Liver (tissue), 9 donors: ENCODE results near the gene MRC2. TPM values are rescaled to one million over a fixed set of nuclear protein-coding genes. Genes with fewer than 3 reads are reported as not detected.

ENCODE experiments used
- DNase-seq: peaks from one replicate; pipeline ENCODE4 v3.0.0-alpha.2; 2017; ENCODE audit warnings: low spot score
- H3K27ac ChIP-seq, 2 donors: one replicate each; pipeline ENCODE4 v1.7.0; 2013; ENCODE audit warnings: inconsistent platforms in 2 of 2, low read length in 2 of 2, control low read depth in 1 of 2, low read depth in 1 of 2, mild to moderate bottlenecking in 1 of 2
- H3K27me3 ChIP-seq, 4 donors: one replicate each; pipeline versions ENCODE4 v1.6.1 to v1.7.0; 2013; ENCODE audit warnings: low read length in 3 of 4, inconsistent platforms in 1 of 4, mild to moderate bottlenecking in 1 of 4, moderate library complexity in 1 of 4; ENCODE audit not compliant: control insufficient read depth in 4 of 4, insufficient read depth in 4 of 4
- H3K36me3 ChIP-seq, 4 donors: one replicate each; pipeline versions ENCODE4 v1.6.1 to v1.7.0; 2013; ENCODE audit warnings: low read length in 3 of 4, mild to moderate bottlenecking in 3 of 4, low read depth in 1 of 4, moderate library complexity in 1 of 4; ENCODE audit not compliant: control insufficient read depth in 4 of 4, insufficient read depth in 3 of 4
- H3K4me1 ChIP-seq, 4 donors: one replicate each; pipeline versions ENCODE4 v1.6.1 to v1.7.0; 2013; ENCODE audit warnings: low read length in 3 of 4, mild to moderate bottlenecking in 3 of 4, moderate library complexity in 1 of 4; ENCODE audit not compliant: control insufficient read depth in 4 of 4, insufficient read depth in 4 of 4
- H3K4me3 ChIP-seq, 3 donors: one replicate each; pipeline versions ENCODE4 v1.6.1 to v1.7.0; 2013; ENCODE audit warnings: low read length in 3 of 3, control low read depth in 1 of 3, low read depth in 1 of 3, mild to moderate bottlenecking in 1 of 3
- H3K9ac ChIP-seq, 2 donors: one replicate each; pipeline ENCODE4 v1.7.0; 2013; ENCODE audit warnings: low read length in 2 of 2, mild to moderate bottlenecking in 2 of 2, moderate library complexity in 2 of 2, control low read depth in 1 of 2, low read depth in 1 of 2
- H3K9me3 ChIP-seq, 4 donors: one replicate each; pipeline versions ENCODE4 v1.6.1 to v1.7.0; 2013; ENCODE audit warnings: low read length in 3 of 4; ENCODE audit not compliant: control insufficient read depth in 4 of 4
- EGR1 ChIP-seq, 2 donors: IDR thresholded peaks; 2 replicates each; pipeline ENCODE4 v1.6.1; 2016 to 2018; ENCODE audit warnings: antibody characterized with exemption in 2 of 2, low read depth in 2 of 2
- FOXA1 ChIP-seq: IDR thresholded peaks from 2 replicates; pipeline ENCODE4 v1.6.1; 2016; ENCODE audit warnings: antibody characterized with exemption
- FOXA2 ChIP-seq: IDR thresholded peaks from 2 replicates; pipeline ENCODE4 v1.6.1; 2016; ENCODE audit warnings: antibody characterized with exemption
- JUND ChIP-seq, 2 donors: IDR thresholded peaks; 2 replicates each; pipeline ENCODE4 v1.6.1; 2016; ENCODE audit warnings: antibody characterized with exemption in 2 of 2
- NR2F2 ChIP-seq: IDR thresholded peaks from 2 replicates; pipeline ENCODE4 v1.6.1; 2016; ENCODE audit warnings: antibody characterized with exemption
- RXRA ChIP-seq, 2 donors: IDR thresholded peaks; 2 replicates each; pipeline ENCODE4 v1.6.1; 2017 to 2018; ENCODE audit warnings: antibody characterized with exemption in 2 of 2, mild to moderate bottlenecking in 1 of 2
- SP1 ChIP-seq: IDR thresholded peaks from 2 replicates; pipeline ENCODE4 v1.6.1; 2018; ENCODE audit warnings: antibody characterized with exemption, mild to moderate bottlenecking
- TAF1 ChIP-seq: conservative IDR thresholded peaks from 2 replicates; pipeline ENCODE4 v1.6.1; 2016; ENCODE audit warnings: antibody characterized with exemption, mild to moderate bottlenecking
- YY1 ChIP-seq: IDR thresholded peaks from 2 replicates; pipeline ENCODE4 v1.6.1; 2016; ENCODE audit warnings: antibody characterized with exemption, mild to moderate bottlenecking
- WGBS: extraction: QIAGEN DNeasy Blood & Tissue Kit; methylation state at CpG from one replicate; pipeline ENCODE4 v1.1.7; 2013; 5-methylcytosine and 5-hydroxymethylcytosine counted together
- polyA plus RNA-seq, 2 donors: library from polyadenylated mRNA; stranded (reverse) in 1 of 2; unstranded in 1 of 2; fragments of 200-250 nt in 1 of 2; fragments of >200 nt in 1 of 2; fragmentation: Nextera tagmentation in 1 of 2; extraction: Ambion mirVana in 1 of 2; gene quantifications; one replicate each; pipeline versions ENCODE4 v1.2.1 to v1.2.3, GENCODE V29; 2013 to 2015
- total RNA-seq, 2 donors: library from RNA; depleted of rRNA; stranded (reverse); fragments of >200 nt; gene quantifications; one replicate each; pipeline ENCODE4 v1.2.3, GENCODE V29; 2014
- TF ChIP-seq, protein P1 (sequence below): IDR thresholded peaks from 2 replicates; pipeline ENCODE4 v1.6.1; 2016; ENCODE audit warnings: antibody characterized with exemption, mild to moderate bottlenecking
- TF ChIP-seq, protein P2 (sequence below): IDR thresholded peaks from 2 replicates; pipeline ENCODE4 v1.6.1; 2016; ENCODE audit warnings: antibody characterized with exemption
- TF ChIP-seq, protein P3 (sequence below): fragments of 150-350 bp; IDR thresholded peaks from 2 replicates; pipeline ENCODE4 v1.5.1; 2017; ENCODE audit warnings: improper control_type of control experiment, low read depth, low read length; ENCODE audit not compliant: missing input control
- TF ChIP-seq, protein P4 (sequence below): IDR thresholded peaks from 2 replicates; pipeline ENCODE4 v1.6.1; 2016; ENCODE audit warnings: antibody characterized with exemption
- donor health status: healthy.
- donor health status: healthy.
- donor health status: healthy.
- donor health status: healthy.
- donor health status: healthy.

Gene MRC2
- total and polyA plus RNA-seq, 4 donors = 0.49 to 81.1 (median 2.8) TPM

DNA sequence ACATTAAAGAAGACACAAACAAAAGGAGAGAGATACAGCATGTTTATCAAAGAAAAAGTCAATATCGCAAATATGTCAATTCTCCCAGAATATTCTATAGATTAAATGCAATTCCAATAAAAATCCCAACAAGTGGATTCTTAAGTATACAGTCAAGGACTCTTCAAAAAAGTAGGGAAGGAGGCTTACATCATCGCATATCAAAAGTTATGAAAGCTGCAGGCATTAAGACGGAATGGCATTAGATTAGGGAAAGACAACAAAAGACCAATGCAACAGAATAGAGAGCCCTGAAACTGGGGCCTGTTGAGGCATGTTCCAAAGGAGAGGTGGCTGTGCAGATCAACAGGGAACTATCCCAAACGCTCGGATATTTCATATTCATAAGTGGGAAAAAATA lies 104.7 kb downstream of the MRC2 start:
- no peak for DNase-seq
- Histone ChIP-seq H3K4me1 (no peaks in the 10 kb centered on the region), H3K27ac (no peak overlapping the region), H3K4me3 (no peak overlapping the region), H3K27me3 (no peaks in the 10 kb centered on the region), H3K9me3 (no peaks in the 10 kb centered on the region), H3K36me3 (no peaks in the 10 kb centered on the region), H3K9ac (no peak overlapping the region)
- 86% methylated on average over 5 of the region's 5 CpGs for WGBS
- no peak for TF ChIP-seq FOXA1

DNA sequence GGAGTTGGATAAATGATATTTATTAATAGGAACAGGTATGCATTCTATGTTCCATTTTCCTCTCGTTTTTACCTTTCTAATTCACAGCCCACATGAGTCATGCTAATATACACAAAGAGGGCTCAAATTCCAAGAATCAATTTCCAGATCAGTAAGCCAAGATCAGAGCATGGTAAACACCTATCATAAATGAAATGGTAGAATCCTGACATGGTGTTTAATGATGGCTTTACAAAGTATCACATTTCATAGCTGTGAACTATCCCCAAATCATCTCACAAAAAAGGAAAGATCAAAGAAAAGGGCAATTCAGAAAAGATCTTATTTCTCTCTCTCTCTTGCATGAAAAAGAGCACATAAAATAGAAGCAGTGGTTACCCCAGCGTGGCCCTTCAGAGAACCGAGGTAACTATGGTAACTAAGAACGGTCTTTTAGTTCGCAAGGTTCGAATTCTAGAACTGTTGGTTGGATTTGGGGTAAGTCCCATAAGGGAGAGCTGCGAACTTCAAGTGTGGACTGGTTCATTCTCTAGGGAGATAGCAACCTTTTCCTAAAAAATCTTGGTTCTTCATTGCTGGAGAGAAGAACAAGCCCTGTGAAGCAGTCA lies 107.7 kb downstream of the MRC2 start:
- no peaks in the 10 kb centered on the region for H3K4me1 ChIP-seq
- H3K36me3 ChIP-seq = no peaks in the 10 kb centered on the region
- H3K4me3 ChIP-seq = no peak overlapping the region
- H3K9ac ChIP-seq = no peak overlapping the region
- no peak for DNase-seq
- TF ChIP-seq RXRA (IDR thresholded peaks at IDR 0.05) (no peak), FOXA2 (no peak)
- H3K27me3 ChIP-seq = no peaks in the 10 kb centered on the region
- no peak overlapping the region for H3K27ac ChIP-seq
- 71% methylated on average over 7 of the region's 7 CpGs for WGBS
- H3K9me3 ChIP-seq = no peaks in the 10 kb centered on the region

DNA sequence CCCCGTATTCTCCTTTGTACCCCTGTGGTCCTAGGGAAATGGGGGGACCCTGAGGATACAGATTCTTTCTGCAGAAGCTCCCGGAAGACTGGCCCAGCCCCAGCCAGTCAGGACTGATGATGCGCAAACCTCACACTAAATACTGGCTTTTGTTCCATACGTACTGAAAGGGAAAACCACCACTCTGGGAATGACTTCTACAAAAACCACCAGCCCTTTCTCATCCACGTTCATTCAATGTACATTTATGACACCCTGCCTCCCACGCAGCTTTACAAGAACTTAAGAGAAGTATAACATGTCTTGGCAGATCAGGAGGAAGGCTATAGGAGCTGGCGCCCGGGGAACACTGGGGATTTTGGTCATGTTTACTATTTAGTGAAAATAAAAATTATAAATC lies 110.0 kb downstream of the MRC2 start:
- Histone ChIP-seq H3K9me3 (no peaks in the 10 kb centered on the region), H3K4me1 (no peaks in the 10 kb centered on the region), H3K36me3 (no peaks in the 10 kb centered on the region), H3K27ac (no peak overlapping the region), H3K4me3 (no peak overlapping the region), H3K9ac (no peak overlapping the region), H3K27me3 (no peaks in the 10 kb centered on the region)
- WGBS = 84% methylated on average over 8 of the region's 8 CpGs
- DNase-seq = no peak
- no peak for TF ChIP-seq NR2F2
- TF ChIP-seq, protein P1, sequence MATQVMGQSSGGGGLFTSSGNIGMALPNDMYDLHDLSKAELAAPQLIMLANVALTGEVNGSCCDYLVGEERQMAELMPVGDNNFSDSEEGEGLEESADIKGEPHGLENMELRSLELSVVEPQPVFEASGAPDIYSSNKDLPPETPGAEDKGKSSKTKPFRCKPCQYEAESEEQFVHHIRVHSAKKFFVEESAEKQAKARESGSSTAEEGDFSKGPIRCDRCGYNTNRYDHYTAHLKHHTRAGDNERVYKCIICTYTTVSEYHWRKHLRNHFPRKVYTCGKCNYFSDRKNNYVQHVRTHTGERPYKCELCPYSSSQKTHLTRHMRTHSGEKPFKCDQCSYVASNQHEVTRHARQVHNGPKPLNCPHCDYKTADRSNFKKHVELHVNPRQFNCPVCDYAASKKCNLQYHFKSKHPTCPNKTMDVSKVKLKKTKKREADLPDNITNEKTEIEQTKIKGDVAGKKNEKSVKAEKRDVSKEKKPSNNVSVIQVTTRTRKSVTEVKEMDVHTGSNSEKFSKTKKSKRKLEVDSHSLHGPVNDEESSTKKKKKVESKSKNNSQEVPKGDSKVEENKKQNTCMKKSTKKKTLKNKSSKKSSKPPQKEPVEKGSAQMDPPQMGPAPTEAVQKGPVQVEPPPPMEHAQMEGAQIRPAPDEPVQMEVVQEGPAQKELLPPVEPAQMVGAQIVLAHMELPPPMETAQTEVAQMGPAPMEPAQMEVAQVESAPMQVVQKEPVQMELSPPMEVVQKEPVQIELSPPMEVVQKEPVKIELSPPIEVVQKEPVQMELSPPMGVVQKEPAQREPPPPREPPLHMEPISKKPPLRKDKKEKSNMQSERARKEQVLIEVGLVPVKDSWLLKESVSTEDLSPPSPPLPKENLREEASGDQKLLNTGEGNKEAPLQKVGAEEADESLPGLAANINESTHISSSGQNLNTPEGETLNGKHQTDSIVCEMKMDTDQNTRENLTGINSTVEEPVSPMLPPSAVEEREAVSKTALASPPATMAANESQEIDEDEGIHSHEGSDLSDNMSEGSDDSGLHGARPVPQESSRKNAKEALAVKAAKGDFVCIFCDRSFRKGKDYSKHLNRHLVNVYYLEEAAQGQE = no peak
- TF ChIP-seq, protein P2, sequence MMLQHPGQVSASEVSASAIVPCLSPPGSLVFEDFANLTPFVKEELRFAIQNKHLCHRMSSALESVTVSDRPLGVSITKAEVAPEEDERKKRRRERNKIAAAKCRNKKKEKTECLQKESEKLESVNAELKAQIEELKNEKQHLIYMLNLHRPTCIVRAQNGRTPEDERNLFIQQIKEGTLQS = no peak

DNA sequence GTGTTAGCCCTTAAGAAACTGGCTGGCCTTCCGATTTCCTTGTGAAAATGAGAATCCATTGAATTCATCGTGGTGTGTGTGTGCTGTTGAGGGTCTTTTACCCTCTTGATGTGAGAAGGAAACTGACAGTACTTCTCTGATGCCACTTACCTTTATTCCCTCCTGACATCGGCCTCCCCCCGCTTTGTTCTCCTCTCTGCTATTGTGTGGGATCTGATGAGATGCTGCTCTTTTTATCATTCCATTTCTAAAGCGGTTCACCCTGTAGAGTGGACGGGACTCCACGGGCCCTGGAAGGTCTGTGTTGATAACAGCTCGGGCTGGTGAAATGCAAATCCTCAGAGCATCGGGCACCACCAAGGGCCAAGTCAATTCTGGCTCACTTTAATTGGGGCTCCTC lies 110.8 kb downstream of the MRC2 start:
- WGBS = 82% methylated on average over 9 of the region's 9 CpGs
- Histone ChIP-seq H3K9ac (no peak overlapping the region), H3K27me3 (no peaks in the 10 kb centered on the region), H3K9me3 (no peaks in the 10 kb centered on the region), H3K4me1 (no peaks in the 10 kb centered on the region), H3K27ac (no peak overlapping the region), H3K4me3 (no peak overlapping the region), H3K36me3 (no peaks in the 10 kb centered on the region)
- DNase-seq = no peak
- TF ChIP-seq FOXA1 (no peak), JUND (IDR thresholded peaks at IDR 0.05) (no peak), YY1 (no peak), TAF1 (no peak), SP1 (no peak), FOXA2 (no peak), EGR1 (IDR thresholded peaks at IDR 0.05; ENCODE audit: low read depth in 2 of 2) (no peak), RXRA (IDR thresholded peaks at IDR 0.05) (no peak), NR2F2 (no peak)
- TF ChIP-seq, protein P3, sequence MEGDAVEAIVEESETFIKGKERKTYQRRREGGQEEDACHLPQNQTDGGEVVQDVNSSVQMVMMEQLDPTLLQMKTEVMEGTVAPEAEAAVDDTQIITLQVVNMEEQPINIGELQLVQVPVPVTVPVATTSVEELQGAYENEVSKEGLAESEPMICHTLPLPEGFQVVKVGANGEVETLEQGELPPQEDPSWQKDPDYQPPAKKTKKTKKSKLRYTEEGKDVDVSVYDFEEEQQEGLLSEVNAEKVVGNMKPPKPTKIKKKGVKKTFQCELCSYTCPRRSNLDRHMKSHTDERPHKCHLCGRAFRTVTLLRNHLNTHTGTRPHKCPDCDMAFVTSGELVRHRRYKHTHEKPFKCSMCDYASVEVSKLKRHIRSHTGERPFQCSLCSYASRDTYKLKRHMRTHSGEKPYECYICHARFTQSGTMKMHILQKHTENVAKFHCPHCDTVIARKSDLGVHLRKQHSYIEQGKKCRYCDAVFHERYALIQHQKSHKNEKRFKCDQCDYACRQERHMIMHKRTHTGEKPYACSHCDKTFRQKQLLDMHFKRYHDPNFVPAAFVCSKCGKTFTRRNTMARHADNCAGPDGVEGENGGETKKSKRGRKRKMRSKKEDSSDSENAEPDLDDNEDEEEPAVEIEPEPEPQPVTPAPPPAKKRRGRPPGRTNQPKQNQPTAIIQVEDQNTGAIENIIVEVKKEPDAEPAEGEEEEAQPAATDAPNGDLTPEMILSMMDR = no peak
- TF ChIP-seq, protein P1 = no peak
- TF ChIP-seq, protein P2 = no peak
- TF ChIP-seq, protein P4, sequence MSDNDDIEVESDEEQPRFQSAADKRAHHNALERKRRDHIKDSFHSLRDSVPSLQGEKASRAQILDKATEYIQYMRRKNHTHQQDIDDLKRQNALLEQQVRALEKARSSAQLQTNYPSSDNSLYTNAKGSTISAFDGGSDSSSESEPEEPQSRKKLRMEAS = no peak
